Measurements from ENCODE around the gene SLC41A1. TPM values are rescaled to one million over a fixed set of nuclear protein-coding genes. Genes with fewer than 3 reads are reported as not detected.

SLC41A1 gene
- total RNA-seq, 4 donors from 2014 or later: 20.9 to 38.7 (median 29.1) TPM

DNA sequence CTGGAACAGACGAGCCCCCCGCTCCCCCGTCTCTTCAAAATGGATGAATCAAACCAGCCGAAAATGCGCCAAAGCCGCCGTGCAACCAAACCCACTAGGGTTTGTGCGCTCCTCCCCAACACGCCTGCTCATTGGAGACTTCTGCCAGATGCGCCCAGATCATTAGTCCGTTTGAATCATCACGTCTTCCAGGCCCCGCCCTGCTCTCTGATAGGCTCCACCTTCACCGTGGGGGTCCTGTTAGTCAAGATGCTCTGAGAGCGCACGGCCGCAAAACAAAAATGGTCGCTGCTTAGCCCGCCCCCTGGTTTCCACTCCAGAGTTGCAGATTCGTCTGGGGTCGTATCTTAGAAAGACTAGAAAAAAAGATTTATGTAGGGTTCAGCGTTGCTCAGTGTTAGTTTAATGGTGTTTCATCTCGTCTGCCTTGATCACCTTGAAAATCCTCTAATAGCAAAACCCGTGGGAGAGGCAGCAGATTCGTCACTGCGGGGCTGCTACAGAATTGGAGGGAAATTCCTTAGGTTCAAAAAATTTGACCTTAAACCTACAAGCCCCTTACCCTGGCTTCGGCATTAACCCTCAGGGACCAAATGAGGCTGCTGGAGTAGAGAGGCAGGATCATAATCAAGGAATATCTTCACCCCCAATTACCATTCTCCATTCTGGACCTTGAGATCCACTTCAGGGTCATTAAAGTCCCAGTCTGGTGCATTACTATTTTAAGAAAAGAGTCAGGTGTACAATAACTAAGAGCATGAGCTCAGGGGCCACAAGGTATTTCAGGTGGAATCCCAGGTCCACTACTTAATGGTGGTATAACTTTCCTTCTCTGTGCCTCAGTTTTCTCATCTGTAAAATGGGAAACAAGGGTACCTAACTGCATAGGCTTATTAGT lies 62.6 kb downstream of the SLC41A1 start, which contains the start of gene NUCKS1:
Gene NUCKS1 (minus strand): TSS at position 45 of the 898 bp plus-strand sequence. CDS start 209 bp downstream, outside the sequence.
- no peaks in the 10 kb centered on the region for H3K36me3 ChIP-seq

DNA sequence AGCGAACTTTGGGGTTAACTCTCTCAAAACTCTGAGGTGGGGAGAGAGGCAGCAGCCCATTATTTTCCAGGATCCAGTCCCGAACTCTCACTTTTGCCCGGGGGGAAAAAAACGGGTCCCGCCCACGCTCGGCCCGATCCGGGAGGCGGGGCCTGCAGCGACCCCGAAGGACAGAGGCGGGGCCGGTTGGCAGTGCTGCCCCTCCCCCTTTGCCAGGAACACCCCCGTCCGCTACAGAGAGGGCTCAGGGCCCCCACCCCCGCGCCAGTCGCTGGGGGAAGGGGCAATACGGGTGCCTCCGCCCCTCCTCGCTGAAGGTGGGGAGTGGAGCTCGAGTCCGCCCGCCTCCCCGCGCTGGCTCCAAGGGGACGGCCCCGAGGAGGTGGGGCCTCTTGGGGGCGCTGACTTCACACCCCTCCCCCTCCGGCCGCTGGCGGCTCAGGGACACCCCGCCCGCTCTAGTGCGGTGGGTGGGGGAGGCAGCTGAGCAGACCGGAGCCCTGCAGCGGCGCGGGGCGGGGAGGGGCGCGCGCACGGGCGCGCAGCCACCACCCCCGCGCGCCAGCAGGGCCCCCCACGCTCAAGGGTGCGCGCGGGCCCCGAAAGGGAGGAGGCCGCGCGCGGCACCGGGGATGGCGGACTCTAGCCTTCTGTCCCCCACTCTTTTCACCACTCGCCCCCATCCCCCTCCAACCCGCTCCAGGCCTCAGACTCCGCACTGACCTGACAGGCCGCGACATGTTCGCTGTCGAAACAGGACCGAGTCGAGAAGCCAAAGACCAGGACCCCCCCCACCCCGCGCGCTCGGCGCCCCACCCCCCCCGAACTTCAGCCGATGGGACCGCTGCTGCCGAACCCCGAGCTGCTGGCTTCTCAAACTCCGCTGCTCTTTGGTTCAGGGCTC lies 63.5 kb downstream of the SLC41A1 start:
- peak overlapping the region; percentile 96 to 100 (median 98) for H3K27ac ChIP-seq
- peak overlapping the region; percentile 92 to 93 for H3K4me3 ChIP-seq
- H3K27me3 ChIP-seq: no peaks in the 10 kb centered on the region
- no peaks in the 10 kb centered on the region for H3K9me3 ChIP-seq
- WGBS, 2 donors (ENCODE audit: low coverage in 1 of 2): 0% methylated on average over 1 of the region's 81 CpGs; no CpG with 5 or more reads in 1 of the 2 donors
- TF ChIP-seq POLR2A (IDR thresholded peaks at IDR 0.05): peak; percentile 84 to 85
- peak; percentile 83 for TF ChIP-seq POLR2AphosphoS5 (IDR thresholded peaks at IDR 0.05)
- TF ChIP-seq, protein P1, sequence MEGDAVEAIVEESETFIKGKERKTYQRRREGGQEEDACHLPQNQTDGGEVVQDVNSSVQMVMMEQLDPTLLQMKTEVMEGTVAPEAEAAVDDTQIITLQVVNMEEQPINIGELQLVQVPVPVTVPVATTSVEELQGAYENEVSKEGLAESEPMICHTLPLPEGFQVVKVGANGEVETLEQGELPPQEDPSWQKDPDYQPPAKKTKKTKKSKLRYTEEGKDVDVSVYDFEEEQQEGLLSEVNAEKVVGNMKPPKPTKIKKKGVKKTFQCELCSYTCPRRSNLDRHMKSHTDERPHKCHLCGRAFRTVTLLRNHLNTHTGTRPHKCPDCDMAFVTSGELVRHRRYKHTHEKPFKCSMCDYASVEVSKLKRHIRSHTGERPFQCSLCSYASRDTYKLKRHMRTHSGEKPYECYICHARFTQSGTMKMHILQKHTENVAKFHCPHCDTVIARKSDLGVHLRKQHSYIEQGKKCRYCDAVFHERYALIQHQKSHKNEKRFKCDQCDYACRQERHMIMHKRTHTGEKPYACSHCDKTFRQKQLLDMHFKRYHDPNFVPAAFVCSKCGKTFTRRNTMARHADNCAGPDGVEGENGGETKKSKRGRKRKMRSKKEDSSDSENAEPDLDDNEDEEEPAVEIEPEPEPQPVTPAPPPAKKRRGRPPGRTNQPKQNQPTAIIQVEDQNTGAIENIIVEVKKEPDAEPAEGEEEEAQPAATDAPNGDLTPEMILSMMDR (IDR thresholded peaks at IDR 0.05): peak in 2 of 4 experiments; percentile 7 to 37
- no peak for TF ChIP-seq EP300 (IDR thresholded peaks at IDR 0.05)
- peak; percentile 89 for ATAC-seq
- no peaks in the 10 kb centered on the region for H3K36me3 ChIP-seq
- peaks cover 3 to 45% (median 16%) of the 10 kb centered on the region in 3 donors for H3K4me1 ChIP-seq

More for the DNA sequence above, 62.6 kb downstream of the SLC41A1 start, which contains the start of gene NUCKS1:
- no peaks in the 10 kb centered on the region for H3K27me3 ChIP-seq
- peak within 1 kb of the TSS; percentile 96 to 100 (median 98) for H3K27ac ChIP-seq
- H3K9me3 ChIP-seq: no peaks in the 10 kb centered on the region
- peak; percentile 93 for ATAC-seq
- H3K4me1 ChIP-seq: peaks cover 3 to 37% (median 16%) of the 10 kb centered on the region in 3 donors
- 0 to 1% methylated on average over 13 to 16 of the region's 27 CpGs for WGBS, 2 donors (ENCODE audit: low coverage in 1 of 2)
- TF ChIP-seq, protein P1 (IDR thresholded peaks at IDR 0.05): peak in 3 of 4 experiments; percentile 26 to 70 (median 39)
- no peak for TF ChIP-seq POLR2A (IDR thresholded peaks at IDR 0.05)
- no peak for TF ChIP-seq EP300 (IDR thresholded peaks at IDR 0.05)
- peak; percentile 79 for TF ChIP-seq POLR2AphosphoS5 (IDR thresholded peaks at IDR 0.05)
- peak within 1 kb of the TSS; percentile 92 to 93 for H3K4me3 ChIP-seq

DNA sequence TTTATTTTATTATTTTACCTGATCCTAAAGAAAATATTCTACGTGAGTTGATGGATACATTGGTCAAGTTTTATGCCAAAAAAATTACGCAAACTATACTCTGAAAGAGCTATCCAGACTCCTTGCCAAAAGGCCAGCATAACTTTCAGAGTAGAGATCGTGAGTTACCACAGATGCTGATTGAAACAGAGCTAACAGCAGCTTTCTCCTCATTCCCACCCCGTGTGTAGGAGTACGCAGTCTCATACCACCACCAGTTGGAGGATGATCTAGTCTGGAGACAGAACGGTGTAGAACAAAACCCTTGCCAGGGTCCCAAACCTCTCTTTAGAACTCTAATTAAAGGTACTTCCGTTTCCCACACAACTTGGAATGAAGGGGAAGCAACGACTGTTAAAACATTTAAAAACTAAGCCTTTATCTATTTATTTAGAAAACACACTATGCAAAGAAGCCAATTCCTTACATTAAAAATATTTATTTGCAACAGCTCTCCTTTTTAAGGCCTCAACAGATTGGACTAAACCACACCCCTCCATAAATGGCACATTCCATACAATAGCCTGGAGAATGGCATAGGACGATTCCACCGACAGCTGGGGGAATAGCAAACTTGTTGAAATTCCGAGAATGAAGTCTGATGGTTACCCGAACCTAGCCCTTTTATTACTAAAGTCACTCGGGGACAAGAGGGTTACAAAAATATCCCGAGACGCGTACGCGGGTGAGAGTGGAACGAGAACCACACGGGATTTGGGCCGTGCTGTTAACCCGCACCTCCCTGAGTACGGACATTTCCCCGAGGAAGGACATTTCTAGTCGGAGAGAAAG lies 64.4 kb downstream of the SLC41A1 start:
- no peaks in the 10 kb centered on the region for H3K9me3 ChIP-seq
- 1 to 2% methylated on average over 10 to 25 of the region's 25 CpGs for WGBS, 2 donors (ENCODE audit: low coverage in 1 of 2)
- no peaks in the 10 kb centered on the region for H3K36me3 ChIP-seq
- peak; percentile 65 for TF ChIP-seq POLR2AphosphoS5 (IDR thresholded peaks at IDR 0.05)
- TF ChIP-seq, protein P1 (IDR thresholded peaks at IDR 0.05): no peak
- peaks cover 3 to 52% (median 16%) of the 10 kb centered on the region in 3 donors for H3K4me1 ChIP-seq
- peak overlapping the region; percentile 96 to 100 (median 98) for H3K27ac ChIP-seq
- H3K27me3 ChIP-seq: no peaks in the 10 kb centered on the region
- peak; percentile 58 for ATAC-seq
- H3K4me3 ChIP-seq: peak overlapping the region; percentile 92 to 93

DNA sequence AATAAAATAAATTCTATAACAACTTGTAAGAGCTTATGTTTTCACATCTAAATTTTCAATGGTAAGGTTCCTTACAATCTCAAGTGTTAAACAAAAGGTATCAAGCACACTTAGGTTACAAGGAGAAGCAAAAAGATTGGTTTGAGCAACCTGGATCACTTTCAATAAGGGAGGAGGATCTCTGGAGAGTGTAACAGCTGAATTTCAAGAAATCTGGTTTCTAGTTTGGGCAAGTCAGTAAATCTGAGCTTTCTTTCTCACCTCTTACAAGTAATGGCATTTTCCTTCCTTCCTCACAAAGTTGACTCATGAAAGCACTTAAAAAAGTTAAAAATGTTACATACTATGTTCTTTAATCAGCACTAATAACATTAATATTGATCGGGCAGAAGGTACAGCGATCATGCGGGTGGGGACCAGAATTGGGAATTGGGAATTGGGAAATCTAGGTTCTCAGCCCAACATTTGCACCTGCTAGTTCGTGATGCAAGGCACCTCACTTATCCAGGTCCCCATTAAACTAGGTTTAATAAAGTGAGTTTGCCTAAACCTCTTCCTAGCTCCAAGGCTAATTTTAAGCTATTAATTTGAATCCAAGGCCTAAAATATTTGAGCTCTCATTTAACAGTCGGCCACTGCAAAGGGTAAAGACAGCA lies 66.1 kb downstream of the SLC41A1 start:
- TF ChIP-seq, protein P1 (IDR thresholded peaks at IDR 0.05): no peak
- TF ChIP-seq POLR2AphosphoS5 (IDR thresholded peaks at IDR 0.05): no peak
- TF ChIP-seq POLR2A (IDR thresholded peaks at IDR 0.05): no peak
- TF ChIP-seq EP300 (IDR thresholded peaks at IDR 0.05): no peak
- peak overlapping the region in 3 of 4 donors; percentile 20 to 35 (median 25) for H3K27ac ChIP-seq
- peak overlapping the region in 1 of 2 donors; percentile 1 for H3K4me3 ChIP-seq
- H3K36me3 ChIP-seq: no peaks in the 10 kb centered on the region
- WGBS, 2 donors (ENCODE audit: low coverage in 1 of 2): 46 to 58% methylated on average over 4 to 5 of the region's 5 CpGs
- no peaks in the 10 kb centered on the region for H3K27me3 ChIP-seq
- no peak for ATAC-seq
- peaks cover 3 to 70% (median 16%) of the 10 kb centered on the region in 3 donors for H3K4me1 ChIP-seq
- H3K9me3 ChIP-seq: no peaks in the 10 kb centered on the region

All from gastroesophageal sphincter (tissue), 4 donors.